ENCODE measurements around the gene ARHGAP19.
"Not testable (repeated sequence)": the region's sequence is repeated elsewhere in the genome, so short reads cannot be mapped to it uniquely, and the experiment has no call there.

The ARHGAP19 gene

DNA sequence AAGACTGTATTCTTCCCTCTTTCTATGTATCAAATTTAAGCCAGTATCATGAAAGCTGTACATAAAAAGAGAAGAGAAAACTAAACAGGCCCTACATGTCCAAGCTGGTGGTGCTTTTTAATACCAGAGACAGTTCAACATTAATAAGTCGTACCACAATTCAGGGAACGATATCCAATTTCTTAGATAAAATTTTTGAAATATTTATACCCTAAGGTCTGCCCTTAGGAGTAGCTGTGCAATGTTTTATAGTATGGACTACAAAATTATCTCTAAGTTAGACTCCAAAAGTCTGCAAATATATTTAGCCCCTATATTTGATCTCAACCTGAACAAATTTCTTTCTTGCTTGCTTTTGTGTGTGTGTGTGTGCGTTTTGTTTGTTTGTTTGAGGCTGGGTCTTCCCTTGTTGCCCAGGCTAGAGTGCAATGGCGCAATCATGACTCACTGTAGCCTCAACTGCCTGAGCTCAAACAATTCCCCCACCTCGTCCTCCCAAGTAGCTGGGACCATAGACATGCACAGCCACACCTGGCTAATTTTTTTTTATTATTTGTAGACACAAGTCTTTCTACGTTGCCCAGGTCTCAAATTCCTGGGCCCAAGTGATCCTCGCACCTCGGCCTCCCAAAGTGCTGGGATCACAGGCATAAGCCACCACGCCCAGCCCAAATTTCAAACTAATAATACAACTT lies 13.2 kb downstream of the ARHGAP19 start:
- H3K27me3 ChIP-seq: no peaks in the 10 kb centered on the region
- peak overlapping the region; percentile 74 to 98 (median 94) for H3K27ac ChIP-seq
- H3K4me2 ChIP-seq: peak overlapping the region; percentile 72 to 96 (median 86)

DNA sequence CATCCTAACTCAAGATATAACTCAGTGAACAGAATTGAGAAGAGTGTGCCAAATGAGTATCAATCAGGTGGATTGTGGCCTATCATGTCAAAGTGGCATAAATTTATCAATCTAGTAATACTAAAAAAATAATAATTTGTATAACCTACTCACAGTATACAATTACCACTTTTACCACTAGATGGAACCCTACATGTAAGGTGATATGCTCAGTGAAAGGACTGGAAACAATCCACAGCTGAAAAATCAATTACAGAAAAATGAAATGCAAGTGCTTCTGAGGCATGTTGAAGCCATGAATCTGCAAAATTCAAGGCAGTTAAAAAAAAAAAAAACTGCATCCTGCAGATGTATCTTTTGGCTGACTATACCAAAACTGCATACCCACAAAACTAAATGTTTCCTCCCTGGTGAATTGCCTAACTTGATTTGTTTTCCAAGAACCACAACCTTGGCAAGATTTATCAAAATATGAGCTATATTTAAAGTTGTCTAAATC lies 13.9 kb downstream of the ARHGAP19 start:
- Histone ChIP-seq H3K4me2 (peak overlapping the region; percentile 72 to 96 (median 86)), H3K27ac (peak overlapping the region; percentile 74 to 98 (median 94))

More for the DNA sequence above, 13.2 kb downstream of the ARHGAP19 start:
- H3K9ac ChIP-seq: peak overlapping the region; percentile 72 to 88 (median 82)
- peaks cover 0 to 12% (median 5%) of the 10 kb centered on the region in 11 experiments; a peak in 6 of 22 replicates for H3K36me3 ChIP-seq
- no peaks in the 10 kb centered on the region; a peak in 1 of 22 replicates for H4K20me1 ChIP-seq
- TF ChIP-seq Cebpa-rat (IDR thresholded peaks at IDR 0.05): peak in 10 of 11 experiments; percentile 69 to 93 (median 85); a peak in 19 of 22 replicates
- peak overlapping the region in 8 of 10 experiments; percentile 12 to 41 (median 31); a peak in 10 of 20 replicates for H3K4me3 ChIP-seq
- H3K9me3 ChIP-seq (replicated peaks in 1 of 11): no peaks in the 10 kb centered on the region; a peak in 1 of 22 replicates
- H3K4me1 ChIP-seq: peaks cover 67 to 75% (median 73%) of the 10 kb centered on the region in 10 experiments

GRCh38 chr10:97277551-97277950 lies 14.9 kb downstream of the ARHGAP19 start:
- peak overlapping the region; percentile 72 to 96 (median 86) for H3K4me2 ChIP-seq
- peaks cover 58 to 62% (median 60%) of the 10 kb centered on the region in 10 experiments for H3K4me1 ChIP-seq
- no peaks in the 10 kb centered on the region; a peak in 1 of 22 replicates for H4K20me1 ChIP-seq
- peaks cover 0 to 16% (median 13%) of the 10 kb centered on the region in 11 experiments; a peak in 10 of 22 replicates for H3K9me3 ChIP-seq (replicated peaks in 1 of 11)
- H3K4me3 ChIP-seq: peak overlapping the region in 8 of 10 experiments; percentile 17 to 44 (median 34); a peak in 13 of 20 replicates
- H3K27me3 ChIP-seq: no peaks in the 10 kb centered on the region
- peaks cover 0 to 17% (median 10%) of the 10 kb centered on the region in 11 experiments; a peak in 13 of 22 replicates for H3K36me3 ChIP-seq
- peak overlapping the region; percentile 64 to 98 (median 94) for H3K27ac ChIP-seq
- peak overlapping the region; percentile 69 to 88 (median 82) for H3K9ac ChIP-seq
- TF ChIP-seq Cebpa-rat (IDR thresholded peaks at IDR 0.05): no peak

More for the DNA sequence above, 13.9 kb downstream of the ARHGAP19 start:
- peaks cover 66 to 72% (median 69%) of the 10 kb centered on the region in 10 experiments for H3K4me1 ChIP-seq
- peak overlapping the region; percentile 72 to 88 (median 82) for H3K9ac ChIP-seq
- peaks cover 0 to 7% (median 5%) of the 10 kb centered on the region in 11 experiments; a peak in 10 of 22 replicates for H3K9me3 ChIP-seq (replicated peaks in 1 of 11)
- no peaks in the 10 kb centered on the region for H3K27me3 ChIP-seq
- H3K36me3 ChIP-seq: peaks cover 0 to 8% (median 6%) of the 10 kb centered on the region in 11 experiments; a peak in 12 of 22 replicates
- H3K4me3 ChIP-seq: peak overlapping the region in 9 of 10 experiments; percentile 17 to 44 (median 39); a peak in 10 of 20 replicates
- peak in 4 of 11 experiments; percentile 37 to 82 (median 70); a peak in 9 of 22 replicates for TF ChIP-seq Cebpa-rat (IDR thresholded peaks at IDR 0.05)
- H4K20me1 ChIP-seq: no peaks in the 10 kb centered on the region; a peak in 1 of 22 replicates

DNA sequence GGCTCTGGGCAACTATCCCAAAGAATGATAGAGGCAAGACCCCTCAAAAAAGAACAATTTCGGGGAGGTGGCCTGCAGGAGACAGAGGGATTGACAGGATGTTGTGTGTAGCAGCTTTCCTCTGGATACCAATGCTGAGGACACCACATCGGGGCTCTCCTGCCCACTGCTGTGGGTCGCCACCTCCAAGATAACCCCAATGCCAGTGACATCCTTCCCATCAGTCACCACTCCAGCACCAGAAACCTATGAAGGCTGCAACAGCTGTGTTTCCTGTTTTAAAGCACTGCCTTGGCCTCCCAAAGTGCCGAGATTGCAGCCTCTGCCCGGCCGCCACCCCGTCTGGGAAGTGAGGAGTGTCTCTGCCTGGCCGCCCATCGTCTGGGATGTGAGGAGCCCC lies 17.6 kb downstream of the ARHGAP19 start:
- Histone ChIP-seq H3K4me1 (peaks cover 30 to 48% (median 33%) of the 10 kb centered on the region in 10 experiments), H3K27me3 (no peaks in the 10 kb centered on the region), H3K9ac (peak overlapping the region; percentile 22 to 80 (median 71); a peak in 20 of 22 replicates), H3K36me3 (peaks cover 0 to 28% (median 16%) of the 10 kb centered on the region in 11 experiments; a peak in 14 of 22 replicates), H3K4me3 (peak overlapping the region in 4 of 10 experiments; percentile 26 to 44 (median 38); a peak in 3 of 20 replicates), H4K20me1 (no peaks in the 10 kb centered on the region; a peak in 1 of 22 replicates), H3K4me2 (peak overlapping the region; percentile 63 to 93 (median 82)), H3K9me3 (replicated peaks in 1 of 11) (peaks cover 0 to 37% (median 31%) of the 10 kb centered on the region in 11 experiments; a peak in 15 of 22 replicates), H3K27ac (peak overlapping the region; percentile 22 to 89 (median 84); a peak in 21 of 22 replicates)
- no peak for TF ChIP-seq Cebpa-rat (IDR thresholded peaks at IDR 0.05)

- Histone ChIP-seq H3K36me3 (peaks cover 0 to 32% (median 17%) of the 10 kb centered on the region in 11 experiments; a peak in 16 of 22 replicates), H3K9ac (peak overlapping the region in 1 of 11 experiments; percentile 67; a peak in 1 of 22 replicates), H3K4me3 (no peak overlapping the region), H4K20me1 (no peaks in the 10 kb centered on the region; a peak in 1 of 22 replicates), H3K9me3 (replicated peaks in 1 of 11) (peaks cover 0 to 42% (median 34%) of the 10 kb centered on the region in 11 experiments; a peak in 17 of 22 replicates), H3K4me2 (peak overlapping the region in 6 of 11 experiments; percentile 63 to 93 (median 78); a peak in 9 of 22 replicates), H3K4me1 (peaks cover 21 to 38% (median 23%) of the 10 kb centered on the region in 10 experiments), H3K27me3 (no peaks in the 10 kb centered on the region), H3K27ac (peak overlapping the region in 10 of 11 experiments; percentile 66 to 89 (median 84); a peak in 18 of 22 replicates)
- TF ChIP-seq Cebpa-rat (IDR thresholded peaks at IDR 0.05): no peak
Observed at GRCh38 chr10:97273700-97274099, 18.7 kb downstream of the ARHGAP19 start.

- Histone ChIP-seq H3K27me3 (no peaks in the 10 kb centered on the region), H3K9ac (no peak overlapping the region), H3K36me3 (peaks cover 4 to 63% (median 47%) of the 10 kb centered on the region in 11 experiments; a peak in 21 of 22 replicates), H3K4me1 (peaks cover 10 to 27% (median 11%) of the 10 kb centered on the region in 10 experiments), H3K9me3 (replicated peaks in 1 of 11) (peaks cover 15 to 72% (median 63%) of the 10 kb centered on the region in 11 experiments), H4K20me1 (no peaks in the 10 kb centered on the region), H3K4me3 (no peak overlapping the region), H3K27ac (peak overlapping the region in 2 of 11 experiments; percentile 15 to 28; a peak in 1 of 22 replicates), H3K4me2 (peak overlapping the region in 3 of 11 experiments; percentile 9 to 56 (median 16); a peak in 2 of 22 replicates)
- TF ChIP-seq Cebpa-rat (IDR thresholded peaks at IDR 0.05): no peak
Observed at GRCh38 chr10:97270523-97271154, 21.8 kb downstream of the ARHGAP19 start.

DNA sequence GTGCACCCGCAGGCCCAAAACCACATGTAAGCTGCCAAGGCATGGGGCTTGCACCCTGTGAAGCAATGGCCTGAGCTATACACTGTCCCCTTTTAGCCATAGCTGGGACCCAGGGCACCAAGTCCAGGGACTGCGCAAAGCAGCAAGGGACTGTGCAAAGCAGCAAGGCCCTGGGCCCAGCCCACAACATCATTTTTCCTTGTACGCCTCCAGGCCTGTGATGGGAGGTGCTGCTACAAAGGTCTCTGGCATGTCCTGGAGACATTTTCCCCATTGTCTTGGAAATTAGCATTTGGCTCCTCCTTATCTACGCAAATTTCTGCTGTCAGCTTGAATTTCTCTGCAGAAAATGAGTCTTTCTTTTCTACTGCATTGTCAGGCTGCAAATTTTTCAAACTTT lies 24.8 kb downstream of the ARHGAP19 start:
- H3K36me3 ChIP-seq: peaks cover 33 to 77% (median 64%) of the 10 kb centered on the region in 11 experiments; a peak in 21 of 22 replicates
- no peak overlapping the region for H3K4me2 ChIP-seq
- H3K4me3 ChIP-seq: no peak overlapping the region
- no peak overlapping the region for H3K9ac ChIP-seq
- TF ChIP-seq Cebpa-rat (IDR thresholded peaks at IDR 0.05): no peak
- no peak overlapping the region for H3K27ac ChIP-seq
- H3K27me3 ChIP-seq: no peaks in the 10 kb centered on the region
- no peaks in the 10 kb centered on the region for H4K20me1 ChIP-seq
- H3K9me3 ChIP-seq (replicated peaks in 1 of 11): peaks cover 15 to 58% (median 50%) of the 10 kb centered on the region in 11 experiments
- H3K4me1 ChIP-seq: peaks cover 0 to 16% (median 0%) of the 10 kb centered on the region in 10 experiments; a peak in 5 of 20 replicates

DNA sequence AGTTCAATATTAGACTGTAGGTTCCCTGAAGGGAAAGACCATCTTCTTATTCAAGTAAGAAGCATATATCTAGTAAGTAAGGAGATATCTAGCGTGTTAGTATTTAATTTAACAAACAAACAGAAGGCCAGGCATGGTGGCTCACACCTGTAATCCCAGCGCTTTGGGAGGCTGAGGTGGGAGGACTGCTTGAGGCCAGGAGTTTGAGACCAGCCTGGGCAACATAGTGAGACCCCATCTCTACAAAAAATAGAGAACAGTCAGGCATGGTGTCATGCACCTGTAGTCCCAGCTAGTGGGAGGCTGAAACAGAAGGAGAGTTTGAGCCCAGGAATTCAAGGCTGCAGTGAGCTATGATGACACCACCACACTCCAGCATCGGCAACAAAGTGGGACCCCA lies 27.3 kb downstream of the ARHGAP19 start:
- not testable (repeated sequence) for H3K4me3 ChIP-seq, H3K4me1 ChIP-seq, H3K4me2 ChIP-seq, H3K9ac ChIP-seq, H4K20me1 ChIP-seq, H3K27me3 ChIP-seq, H3K27ac ChIP-seq
- Histone ChIP-seq H3K36me3 (peaks cover 37 to 91% (median 70%) of the 10 kb centered on the region in 11 experiments; a peak in 21 of 22 replicates), H3K9me3 (replicated peaks in 1 of 11) (peaks cover 15 to 36% (median 32%) of the 10 kb centered on the region in 11 experiments)
